SKM-1 (cell line): ENCODE measurements around the gene CMYA5.

Experiments used
- DNase-seq: peaks from one replicate; lab custom pipeline; 2025; ENCODE audit not compliant: unreplicated experiment; lab: John Stamatoyannopoulos, UW

Gene CMYA5

DNA sequence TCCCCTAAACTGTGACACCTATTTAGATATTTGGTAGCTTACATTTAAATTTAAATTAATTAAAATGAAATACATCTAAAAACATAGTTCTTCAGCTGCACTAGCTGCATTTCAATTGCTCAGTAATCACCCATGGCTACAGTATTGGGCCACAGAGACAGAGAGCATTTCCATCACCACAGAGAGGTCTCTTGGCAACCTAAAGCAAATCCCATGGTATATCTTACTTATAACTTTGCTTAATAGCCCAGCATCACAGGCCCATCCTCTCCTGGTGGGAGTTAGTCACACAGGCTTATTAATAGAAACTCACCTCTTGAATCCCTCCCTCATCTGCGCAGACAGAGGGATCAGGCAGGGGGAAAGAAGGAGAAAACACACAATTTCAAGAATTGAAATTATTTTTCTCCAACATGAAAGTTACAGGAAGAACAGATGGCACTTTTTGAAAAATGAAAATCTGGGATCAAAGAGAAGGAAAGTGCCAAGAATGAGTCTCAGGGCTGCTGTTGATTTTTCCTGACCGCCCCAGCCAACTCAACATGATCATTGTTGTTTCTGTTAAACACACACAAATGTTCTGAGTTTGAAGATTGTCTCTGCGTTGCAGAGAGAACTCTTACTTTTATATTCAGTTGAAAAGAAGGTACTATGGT lies 144.6 kb downstream of the CMYA5 start:
- no peak for DNase-seq

DNA sequence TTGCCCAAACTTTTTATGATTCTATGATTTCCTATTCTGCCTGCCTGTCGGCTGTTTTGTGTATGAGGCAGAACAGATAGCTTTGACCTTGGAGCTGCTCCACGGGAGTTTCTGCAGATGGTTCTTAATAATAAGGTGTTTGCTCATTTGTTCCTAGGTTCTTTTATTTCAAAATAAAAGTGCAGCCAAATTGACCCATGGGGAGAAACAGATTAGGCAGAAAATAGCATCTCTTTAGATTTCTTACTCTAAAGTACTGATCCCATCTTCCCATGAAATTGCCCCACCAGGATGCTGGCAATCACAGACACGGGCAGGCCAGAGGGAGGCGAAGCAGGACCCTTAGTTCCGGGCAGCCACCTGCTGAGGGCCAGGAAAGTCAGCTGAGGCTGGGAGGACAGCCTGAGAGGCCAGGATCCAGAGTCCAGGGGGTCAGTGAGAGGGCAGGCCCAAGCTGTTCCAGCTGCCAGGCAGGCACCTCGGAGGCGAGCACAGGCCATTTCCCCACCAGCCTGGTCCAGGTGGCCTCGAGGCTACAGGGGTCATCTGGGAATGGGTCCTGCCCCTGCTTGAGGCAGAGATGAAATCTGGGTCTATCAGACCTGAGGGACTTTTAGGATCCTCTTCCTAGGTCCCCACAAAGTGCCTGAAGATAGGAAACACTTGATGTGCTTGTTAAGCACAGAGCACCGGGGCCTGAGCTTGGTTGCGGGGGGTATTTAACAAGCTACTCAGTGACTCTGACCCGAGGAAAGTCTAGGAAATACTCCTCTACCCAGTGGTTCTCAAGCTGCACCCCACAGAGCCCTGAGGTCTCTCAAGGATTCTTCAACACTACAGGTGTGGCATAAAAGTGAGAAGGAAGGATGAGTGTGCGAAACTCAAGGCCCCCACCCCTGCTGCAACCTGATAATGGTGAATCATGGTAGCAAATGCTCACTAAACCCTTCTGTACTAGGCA lies 145.4 kb downstream of the CMYA5 start:
- no peak for DNase-seq

DNA sequence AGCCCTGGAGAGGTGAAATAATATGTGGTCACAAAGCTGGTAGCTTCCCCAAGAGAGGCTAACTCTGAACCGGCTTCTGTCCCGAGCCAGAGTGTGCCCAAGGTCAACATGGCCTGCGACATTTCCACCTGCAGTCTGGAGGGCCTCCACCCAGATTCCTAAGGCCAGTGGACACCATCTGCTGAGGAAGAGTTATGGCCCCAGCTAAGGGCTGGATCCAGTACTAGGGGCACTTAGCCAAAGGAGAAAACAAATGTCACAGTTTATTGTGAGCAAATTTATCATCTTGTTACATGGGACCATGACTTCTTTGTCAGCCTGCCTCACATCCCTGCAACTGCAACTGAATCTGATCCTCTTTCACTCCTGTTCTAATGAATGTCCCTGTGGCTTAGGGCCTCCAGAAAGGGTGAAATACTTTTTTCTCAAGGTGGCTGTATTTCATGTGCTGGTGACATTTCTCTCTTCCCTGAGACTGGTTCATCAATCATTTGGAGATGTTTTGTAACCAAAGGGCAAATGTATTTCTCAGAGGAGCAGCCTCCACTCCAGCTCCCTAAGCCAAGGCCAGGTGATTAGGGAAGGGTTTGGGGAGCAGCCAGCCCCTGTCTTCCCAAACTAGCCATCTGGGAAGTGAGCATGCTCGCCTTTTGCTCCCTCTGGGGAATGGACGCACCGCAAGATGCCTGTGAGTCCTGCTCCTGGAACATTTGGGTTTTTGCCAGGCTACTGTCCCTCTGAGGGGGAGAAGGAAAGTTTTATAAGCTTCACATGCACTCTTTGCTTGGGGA lies 148.3 kb downstream of the CMYA5 start:
- no peak for DNase-seq

DNA sequence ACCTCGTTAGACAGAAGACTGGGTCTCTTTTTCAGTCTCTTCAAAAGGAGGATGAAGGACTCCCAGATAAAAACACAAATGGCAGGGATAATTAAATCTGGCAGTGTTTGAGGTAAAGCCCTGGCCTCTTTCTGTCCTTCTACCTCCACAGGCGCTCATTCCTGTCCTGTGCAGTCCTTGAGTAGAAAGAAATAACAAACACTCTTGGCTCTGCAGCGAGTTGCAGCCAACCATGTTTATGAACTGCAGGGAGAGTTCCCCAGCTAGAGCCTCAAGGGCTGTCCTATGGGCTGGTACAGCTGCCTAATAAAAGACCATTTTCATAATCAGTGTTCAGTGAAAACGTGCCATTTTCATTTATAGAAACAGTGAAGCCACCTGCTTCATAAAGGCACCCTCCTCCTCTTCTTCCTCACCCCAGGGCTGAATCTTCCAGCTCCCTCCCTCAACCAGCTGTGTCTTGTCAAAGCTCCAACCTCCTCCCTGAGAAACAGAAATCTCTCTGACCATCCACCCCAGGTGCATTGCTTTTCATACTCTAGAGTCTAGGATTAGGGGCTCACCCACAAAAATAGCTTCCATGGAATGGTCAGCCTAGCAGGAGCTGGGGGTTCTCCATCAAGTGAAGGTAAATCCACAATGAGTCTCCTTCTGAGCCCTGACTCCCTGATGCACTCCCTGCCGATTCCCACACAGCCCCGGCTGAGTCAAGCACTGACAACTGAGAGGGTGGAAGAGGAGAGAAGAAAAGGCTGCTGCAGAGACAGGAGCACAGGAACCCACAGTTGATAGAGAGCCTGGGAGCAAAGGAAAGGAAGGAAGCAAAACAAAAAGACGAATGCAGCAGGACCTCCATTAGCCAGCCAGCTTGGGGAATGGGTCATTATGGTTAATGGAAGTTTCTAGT lies 150.7 kb downstream of the CMYA5 start:
- no peak for DNase-seq

DNA sequence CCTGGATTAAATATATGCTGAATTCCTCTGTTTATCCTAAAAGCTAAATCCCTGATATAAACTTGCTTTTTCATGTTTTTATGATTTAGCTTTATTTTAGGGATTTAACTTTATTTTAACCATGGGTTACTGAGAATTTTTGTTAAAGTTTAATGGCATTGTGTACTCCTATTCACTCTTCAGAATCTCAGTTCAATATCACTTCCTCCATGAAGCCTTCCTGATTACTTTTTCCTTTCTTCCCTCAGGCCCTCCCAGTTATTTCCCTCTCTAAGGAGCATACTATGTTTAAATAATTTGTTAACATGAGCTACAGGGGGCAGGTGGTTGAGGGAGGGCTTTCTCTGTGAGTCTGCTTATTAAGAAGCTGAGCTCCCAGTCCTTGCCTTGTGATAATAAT lies 151.5 kb downstream of the CMYA5 start:
- no peak for DNase-seq

DNA sequence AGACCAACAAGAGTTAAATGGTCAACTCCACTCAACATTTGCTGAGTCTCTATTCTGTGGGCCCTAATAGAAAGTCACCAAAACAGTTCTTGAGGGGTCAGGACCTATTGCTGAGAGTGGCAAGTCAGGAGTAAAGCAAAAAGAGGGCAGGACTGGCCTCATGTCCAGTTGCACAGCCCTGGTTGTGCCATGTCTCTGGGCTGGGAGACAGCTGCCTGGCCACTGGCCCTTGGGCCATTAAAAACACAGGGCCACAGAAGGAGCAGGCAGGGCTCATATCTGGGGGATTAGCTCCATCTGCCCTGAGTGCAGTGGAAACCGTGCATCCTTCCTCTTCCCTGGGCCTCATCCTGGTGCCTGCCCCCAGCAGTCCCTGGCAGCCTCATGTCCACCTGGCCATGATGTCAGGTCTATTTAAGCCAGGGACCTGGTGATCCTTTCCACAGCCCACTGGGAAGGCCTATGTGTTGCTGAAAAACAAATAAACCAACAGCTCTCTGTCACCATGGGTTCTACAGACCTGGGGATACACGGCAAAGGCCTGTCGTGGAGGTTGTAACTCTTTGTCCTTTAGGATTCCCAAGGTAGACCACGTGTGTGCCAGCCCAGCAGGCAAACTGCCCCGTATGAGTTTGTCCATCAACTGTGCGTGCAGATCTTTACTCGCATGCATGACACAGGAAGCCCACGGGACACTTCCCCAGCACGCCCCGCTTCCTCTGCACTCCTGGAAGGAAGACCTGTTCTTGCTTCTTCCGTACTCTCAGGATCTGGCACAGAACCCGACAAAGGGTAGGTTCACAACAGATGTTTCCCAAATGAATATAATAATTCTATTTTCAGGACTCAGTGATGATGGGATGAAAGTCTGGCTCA lies 152.6 kb downstream of the CMYA5 start:
- no peak for DNase-seq

DNA sequence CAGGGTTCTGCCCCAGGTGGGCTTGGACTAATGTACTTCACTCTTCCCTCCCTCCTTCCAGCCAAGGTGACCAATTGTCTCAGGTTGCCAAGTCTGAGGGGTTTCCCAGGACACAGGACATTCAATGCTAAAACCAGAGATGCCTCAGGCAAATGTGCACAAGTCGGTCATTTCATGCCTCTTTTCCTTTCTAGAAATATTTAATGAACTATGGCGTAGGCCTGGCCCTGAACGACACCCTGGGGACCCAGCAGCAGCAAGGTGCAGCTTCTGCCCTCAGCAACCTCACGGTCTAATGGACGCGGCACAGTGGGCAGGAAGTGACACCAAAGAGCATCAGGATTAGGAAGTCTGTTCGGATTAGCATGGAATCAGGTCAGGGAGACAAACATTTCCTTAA lies 153.4 kb downstream of the CMYA5 start:
- no peak for DNase-seq

DNA sequence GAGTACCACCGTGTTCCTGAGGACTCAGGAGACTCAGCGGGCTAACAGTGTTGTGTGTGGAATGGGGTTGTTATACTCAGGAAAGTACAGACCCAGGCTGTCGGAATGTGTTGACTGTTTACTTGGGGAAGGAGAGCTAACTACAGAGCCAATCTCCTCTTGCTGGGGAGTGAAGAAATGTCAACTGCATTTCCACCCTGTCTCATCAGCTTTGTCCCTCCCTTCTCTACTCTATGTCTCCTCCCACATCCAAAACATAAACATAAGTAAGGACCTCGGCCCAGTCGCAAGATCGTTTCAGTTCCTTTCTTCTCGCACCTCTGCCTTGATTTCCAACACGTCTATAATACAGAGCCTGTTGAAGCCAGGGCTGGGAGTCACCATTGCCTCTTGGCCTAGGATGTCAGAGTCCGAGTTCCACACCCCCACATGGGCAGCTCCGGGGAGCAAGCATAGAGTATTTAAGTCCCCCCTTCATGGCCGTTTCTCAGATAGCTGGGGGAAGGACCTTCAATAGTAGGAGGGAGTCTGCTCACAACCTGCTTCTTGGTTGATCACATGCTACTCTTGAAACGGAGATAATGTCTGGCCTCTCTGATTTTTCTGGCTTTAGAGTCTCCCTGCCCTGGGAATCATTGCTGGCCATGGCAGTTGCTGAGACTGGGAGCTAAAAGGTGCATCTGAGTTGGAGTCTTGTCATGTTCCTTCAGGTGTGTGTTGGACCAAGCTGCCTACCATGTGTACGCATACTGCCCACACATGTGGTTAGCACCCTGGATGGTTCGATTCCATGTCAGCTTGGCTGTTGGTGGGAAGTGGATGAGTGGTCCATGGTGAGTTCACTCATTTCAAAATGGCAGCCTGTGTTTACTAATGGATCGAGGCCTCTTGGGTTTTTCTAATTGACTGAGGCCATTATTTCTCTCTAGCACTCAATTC lies 154.1 kb downstream of the CMYA5 start:
- no peak for DNase-seq

DNA sequence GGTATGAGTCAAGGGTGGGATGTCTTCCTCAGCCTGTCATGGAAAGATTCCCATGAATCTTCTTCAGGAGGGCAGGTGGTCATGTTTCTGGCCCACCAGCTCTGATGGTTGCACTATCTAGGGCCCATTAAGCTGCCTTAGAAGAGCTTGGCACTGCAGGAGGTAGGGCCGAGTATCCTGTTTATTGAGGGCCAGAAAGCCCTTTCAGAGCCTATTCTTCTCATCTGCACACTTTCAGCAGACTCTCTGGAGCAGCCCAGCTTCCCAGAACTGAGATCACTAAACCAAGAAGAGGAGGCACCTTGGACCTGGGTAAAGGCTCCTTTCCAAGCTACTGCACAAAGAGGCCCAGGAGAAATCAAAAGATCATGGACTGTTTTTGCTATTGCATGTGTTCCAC lies 154.9 kb downstream of the CMYA5 start:
- DNase-seq, result no peak

DNA sequence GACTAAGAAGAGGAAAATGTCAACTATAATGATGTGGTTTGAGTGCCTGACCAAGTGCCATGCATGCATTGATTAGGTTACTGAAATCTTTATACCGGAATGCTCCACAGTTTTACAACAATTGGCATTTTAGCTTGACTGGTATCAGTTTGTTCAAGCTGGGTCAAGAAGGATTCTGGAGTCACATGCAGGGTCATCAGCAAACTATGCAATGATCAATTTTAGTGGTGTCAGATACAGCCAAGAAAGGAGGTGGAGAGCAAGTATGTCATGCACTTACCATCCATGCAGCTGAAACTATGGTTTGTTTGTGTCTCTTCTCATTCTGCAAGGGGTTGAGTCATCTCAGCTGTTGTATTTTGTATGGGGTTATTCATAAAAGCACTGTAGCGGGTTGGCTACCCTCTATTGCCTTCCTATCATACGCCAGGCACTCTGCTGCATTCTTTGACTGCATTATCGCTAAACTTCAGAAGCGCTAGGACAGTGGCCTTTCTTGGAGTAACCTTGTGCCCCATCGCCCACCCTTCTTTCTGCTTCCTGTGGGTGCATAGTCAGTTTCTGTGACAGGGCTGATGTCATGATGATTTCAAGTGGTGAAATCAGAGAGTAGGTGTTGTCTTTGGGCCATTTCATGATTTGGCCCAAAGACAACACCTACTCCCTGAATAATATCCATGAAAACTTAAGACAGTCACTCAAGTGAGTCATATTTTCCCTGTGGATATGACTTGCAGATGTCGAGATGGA lies 156.0 kb downstream of the CMYA5 start:
- DNase-seq, result no peak

DNA sequence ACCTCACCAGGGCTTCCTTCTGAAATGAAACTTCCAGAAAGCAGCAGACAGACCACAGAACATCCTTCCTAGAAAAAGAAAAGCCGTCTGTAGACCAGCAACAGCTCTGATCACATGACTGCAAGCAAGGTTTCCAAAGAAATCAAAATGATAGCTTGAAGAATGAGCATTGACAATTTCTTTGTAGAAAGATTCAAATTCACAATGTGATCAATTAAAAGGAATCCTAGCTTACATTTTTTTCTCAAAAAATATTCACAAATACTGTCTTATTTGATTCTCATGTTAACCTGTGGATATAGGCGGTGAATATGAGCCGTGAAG lies 156.5 kb downstream of the CMYA5 start:
- DNase-seq, result no peak

DNA sequence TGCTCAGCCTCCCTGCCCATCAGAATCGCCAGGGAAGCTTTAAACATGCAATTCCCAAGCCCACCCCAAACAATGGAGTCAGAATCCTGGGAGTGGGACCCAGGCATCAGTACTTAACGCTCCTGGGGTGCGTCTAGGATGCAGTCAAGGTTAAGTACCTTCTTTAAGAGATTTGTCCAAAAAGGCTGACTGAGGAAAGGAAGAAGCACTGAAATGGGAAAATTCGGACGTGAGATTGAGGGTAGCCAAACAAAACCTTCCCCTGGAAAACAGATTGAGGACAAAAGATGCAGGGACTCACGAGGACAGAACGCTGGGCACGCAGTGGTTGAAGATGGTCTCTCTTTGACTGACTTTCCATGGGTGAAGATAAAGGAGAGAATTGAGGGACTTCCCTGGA lies 157.9 kb downstream of the CMYA5 start:
- no peak for DNase-seq

DNA sequence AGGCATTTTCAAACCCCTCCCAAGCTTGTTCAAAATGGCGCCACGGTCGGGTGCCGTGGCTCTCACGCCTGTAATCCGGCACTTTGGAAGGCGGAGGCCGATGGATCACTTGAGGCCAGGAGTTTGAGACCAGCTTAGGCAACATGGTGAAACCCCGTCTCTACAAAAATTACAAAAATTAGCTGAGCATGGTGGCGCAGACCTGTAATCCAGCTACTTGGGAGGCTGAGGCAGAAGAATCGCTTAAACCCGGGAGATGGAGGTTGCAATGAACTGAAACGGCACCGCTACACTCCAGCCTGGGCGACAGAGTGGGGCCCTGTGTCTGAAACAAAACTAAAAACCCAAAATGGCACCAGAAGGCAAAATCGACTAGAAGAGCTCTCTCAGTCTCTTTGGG lies 159.4 kb downstream of the CMYA5 start:
- no peak for DNase-seq
